CD4-positive, alpha-beta T cell treated with Interferon gamma for 1 hour (primary cell): ENCODE data around the gene ITGAV.

Experiments used
- DNase-seq: peaks from one replicate; pipeline ENCODE4 v3.0.0-alpha.2; 2020

ITGAV gene

GRCh38 chr2:186683341-186683740 is 93.5 kb downstream of the ITGAV start:
- DNase-seq: no peak

- no peak for DNase-seq
Measured at GRCh38 chr2:186687807-186688211, 98.0 kb downstream of the ITGAV start.

- DNase-seq: no peak
Measured at GRCh38 chr2:186688813-186689212, 99.0 kb downstream of the ITGAV start.

- DNase-seq: no peak
Measured at GRCh38 chr2:186690786-186691185, 100.9 kb downstream of the ITGAV start.

GRCh38 chr2:186691231-186691630 is 101.4 kb downstream of the ITGAV start:
- DNase-seq: no peak

- no peak for DNase-seq
Measured at GRCh38 chr2:186691900-186692299, 102.0 kb downstream of the ITGAV start.

GRCh38 chr2:186693446-186693832 is 103.6 kb downstream of the ITGAV start:
- no peak for DNase-seq

- no peak for DNase-seq
Measured at GRCh38 chr2:186695081-186695756, 105.4 kb downstream of the ITGAV start.

- no peak for DNase-seq
Measured at GRCh38 chr2:186696290-186696689, 106.4 kb downstream of the ITGAV start.

GRCh38 chr2:186696804-186697203 is 106.9 kb downstream of the ITGAV start:
- no peak for DNase-seq

GRCh38 chr2:186697536-186697935 is 107.7 kb downstream of the ITGAV start:
- DNase-seq: no peak

- DNase-seq: no peak
Measured at GRCh38 chr2:186699742-186700141, 109.9 kb downstream of the ITGAV start.

- DNase-seq: no peak
Measured at GRCh38 chr2:186702006-186702405, 112.2 kb downstream of the ITGAV start.

GRCh38 chr2:186702501-186702900 is 112.6 kb downstream of the ITGAV start:
- no peak for DNase-seq

- no peak for DNase-seq
Measured at GRCh38 chr2:186704897-186705296, 115.0 kb downstream of the ITGAV start.

GRCh38 chr2:186709529-186710450 is 119.9 kb downstream of the ITGAV start:
- DNase-seq: no peak

GRCh38 chr2:186713691-186714090 is 123.8 kb downstream of the ITGAV start:
- no peak for DNase-seq

- no peak for DNase-seq
Measured at GRCh38 chr2:186714611-186715010, 124.8 kb downstream of the ITGAV start.

- no peak for DNase-seq
Measured at GRCh38 chr2:186716004-186716403, 126.1 kb downstream of the ITGAV start.

GRCh38 chr2:186716899-186717298 is 127.0 kb downstream of the ITGAV start:
- DNase-seq: no peak

- DNase-seq: no peak
Measured at GRCh38 chr2:186717320-186718007, 127.6 kb downstream of the ITGAV start.

- DNase-seq: no peak
Measured at GRCh38 chr2:186718122-186718521, 128.3 kb downstream of the ITGAV start.

- no peak for DNase-seq
Measured at GRCh38 chr2:186718903-186719302, 129.0 kb downstream of the ITGAV start.

GRCh38 chr2:186721956-186722355 is 132.1 kb downstream of the ITGAV start:
- DNase-seq: no peak
